H1 (cell line): ENCODE data around the gene PTPN12. TPM values are rescaled to one million over a fixed set of nuclear protein-coding genes. Genes with fewer than 3 reads are reported as not detected.

Experiments used
- CTCF ChIA-PET: fragments of 300-600 bp; sonication (Branson Sonifier 250); formaldehyde crosslinking; loops from one replicate; lab custom pipeline; 2021; ENCODE audit not compliant: partially characterized antibody; lab: Charles Lee
- POLR2A ChIA-PET: fragments of 300-600 bp; sonication (Branson Sonifier 250); formaldehyde crosslinking; loops from one replicate; lab custom pipeline; 2021; ENCODE audit warnings: inconsistent platforms; ENCODE audit not compliant: partially characterized antibody; lab: Charles Lee
- DNase-seq, 2 experiments: peaks; one replicate each; pipeline versions ENCODE4 v3.0.0 to v3.0.0-alpha.2; 2010 to 2022; ENCODE audit warnings: low spot score in 2 of 2, low read depth in 1 of 2, mixed read lengths in 1 of 2
- FAIRE-seq: peaks from 2 replicates; lab custom pipeline; 2011; peaks lifted over from hg19 to GRCh38; lab: Jason Lieb, UNC
- H2AFZ ChIP-seq: 2 replicates; pipeline ENCODE4 v1.8.1; 2012; ENCODE audit warnings: low read length, inconsistent platforms
- H2AK5ac ChIP-seq: 2 replicates; pipeline ENCODE4 v1.6.1; 2013; ENCODE audit warnings: low read depth, low read length
- H2BK120ac ChIP-seq: replicated peaks from 2 replicates; pipeline ENCODE3; 2013; ENCODE audit warnings: low read depth, low read length, inconsistent platforms
- H2BK12ac ChIP-seq: 2 replicates; pipeline ENCODE4 v1.6.1; 2013; ENCODE audit warnings: low read depth, low read length
- H2BK15ac ChIP-seq: 2 replicates; pipeline ENCODE4 v1.6.1; 2013; ENCODE audit warnings: low read length
- H2BK20ac ChIP-seq: 2 replicates; pipeline ENCODE4 v1.6.1; 2013; ENCODE audit warnings: low read length
- H2BK5ac ChIP-seq: 2 replicates; pipeline ENCODE4 v1.6.1; 2013; ENCODE audit warnings: low read depth, low read length
- H3K14ac ChIP-seq: 2 replicates; pipeline ENCODE4 v1.6.1; 2013; ENCODE audit warnings: inconsistent platforms; ENCODE audit not compliant: insufficient read length
- H3K18ac ChIP-seq: 2 replicates; pipeline ENCODE4 v1.6.1; 2013; ENCODE audit warnings: low read length; ENCODE audit errors: extremely low read depth
- H3K23ac ChIP-seq: 2 replicates; pipeline ENCODE4 v1.6.1; 2013; ENCODE audit warnings: inconsistent platforms; ENCODE audit not compliant: insufficient read length
- H3K23me2 ChIP-seq: 2 replicates; pipeline ENCODE4 v1.6.1; 2013; ENCODE audit warnings: low read depth, low read length
- H3K27ac ChIP-seq: 2 replicates; pipeline ENCODE4 v1.6.1; 2011; ENCODE audit warnings: low read depth, low read length, inconsistent platforms
- H3K27me3 ChIP-seq, 4 experiments: replicated peaks in 1 of 4; 1 replicate in 1 of 4; 2 replicates in 3 of 4; pipeline versions ENCODE4 v1.6.1 to v1.8.1; 2011 to 2013; ENCODE audit warnings: low read length in 3 of 4, mild to moderate bottlenecking in 3 of 4, inconsistent platforms in 2 of 4, mixed read lengths in 2 of 4, moderate library complexity in 1 of 4; ENCODE audit not compliant: control insufficient read depth in 3 of 4, insufficient read depth in 3 of 4; ENCODE audit errors: extremely low read depth in 1 of 4
- H3K36me3 ChIP-seq, 4 experiments: 2 replicates each; pipeline versions ENCODE4 v1.6.1 to v1.8.1; 2011 to 2013; ENCODE audit warnings: mild to moderate bottlenecking in 4 of 4, low read length in 3 of 4, moderate library complexity in 2 of 4, control low read depth in 1 of 4, inconsistent platforms in 1 of 4; ENCODE audit not compliant: insufficient read depth in 4 of 4, control insufficient read depth in 2 of 4
- H3K4ac ChIP-seq: replicated peaks from 2 replicates; pipeline ENCODE3; 2013; ENCODE audit warnings: low read length, low read depth, mixed read lengths, inconsistent platforms; ENCODE audit not compliant: insufficient read length
- H3K4me1 ChIP-seq, 4 experiments: replicated peaks in 1 of 4; 1 replicate in 1 of 4; 2 replicates in 3 of 4; pipeline versions ENCODE4 v1.6.1 to v1.8.1; 2011 to 2013; ENCODE audit warnings: low read length in 3 of 4, inconsistent platforms in 2 of 4, mixed read lengths in 1 of 4; ENCODE audit not compliant: insufficient read depth in 4 of 4, control insufficient read depth in 3 of 4
- H3K4me2 ChIP-seq, 2 experiments: 2 replicates each; pipeline versions ENCODE4 v1.6.1 to v1.8.1; 2011 to 2013; ENCODE audit warnings: low read depth in 2 of 2, low read length in 2 of 2, control low read depth in 1 of 2, inconsistent platforms in 1 of 2, mild to moderate bottlenecking in 1 of 2; ENCODE audit not compliant: insufficient read depth in 1 of 2
- H3K4me3 ChIP-seq, 4 experiments: fragments of 200-600, 300-600 bp in 1 of 4; sonication (generic), shearing (Covaris generic), sonication (Bioruptor Twin) in 1 of 4; 2 replicates each; pipeline versions ENCODE4 v1.5.1 to v1.8.1; 2011 to 2016; ENCODE audit warnings: low read length in 4 of 4, low read depth in 3 of 4, control low read depth in 2 of 4, inconsistent platforms in 2 of 4, mild to moderate bottlenecking in 2 of 4, mixed read lengths in 1 of 4, moderate library complexity in 1 of 4; ENCODE audit not compliant: insufficient read depth in 2 of 4; ENCODE audit errors: extremely low read depth in 1 of 4
- H3K56ac ChIP-seq: replicated peaks from 2 replicates; pipeline ENCODE3; 2013; ENCODE audit warnings: low read depth, mild to moderate bottlenecking, mixed read lengths, low read length, inconsistent platforms; ENCODE audit not compliant: insufficient read length
- H3K79me1 ChIP-seq: 2 replicates; pipeline ENCODE4 v1.6.1; 2013; ENCODE audit warnings: low read depth, low read length, control low read depth
- H3K79me2 ChIP-seq, 2 experiments: 2 replicates each; pipeline versions ENCODE4 v1.6.1 to v1.8.1; 2012 to 2013; ENCODE audit warnings: low read length in 2 of 2, mild to moderate bottlenecking in 2 of 2, inconsistent platforms in 1 of 2; ENCODE audit not compliant: insufficient read depth in 2 of 2, control insufficient read depth in 1 of 2
- H3K9ac ChIP-seq, 4 experiments: replicated peaks in 1 of 4; 1 replicate in 1 of 4; 2 replicates in 3 of 4; pipeline versions ENCODE4 v1.6.1 to v1.8.1; 2011 to 2013; ENCODE audit warnings: low read depth in 3 of 4, low read length in 3 of 4, control low read depth in 2 of 4, mild to moderate bottlenecking in 2 of 4, moderate library complexity in 2 of 4, inconsistent platforms in 1 of 4; ENCODE audit errors: extremely low read depth in 1 of 4
- H3K9me3 ChIP-seq, 2 experiments: 2 replicates each; pipeline versions ENCODE4 v1.6.1 to v1.8.1; 2012 to 2013; ENCODE audit warnings: mild to moderate bottlenecking in 2 of 2, moderate library complexity in 2 of 2, control low read depth in 1 of 2, inconsistent platforms in 1 of 2, low read depth in 1 of 2, low read length in 1 of 2, mixed read lengths in 1 of 2; ENCODE audit not compliant: insufficient read depth in 2 of 2
- H4K20me1 ChIP-seq, 2 experiments: replicated peaks in 1 of 2; 2 replicates each; pipeline versions ENCODE3 to v1.8.1; 2011 to 2013; ENCODE audit warnings: inconsistent platforms in 2 of 2, low read length in 2 of 2, mild to moderate bottlenecking in 1 of 2; ENCODE audit not compliant: insufficient read depth in 2 of 2, control insufficient read depth in 1 of 2
- H4K5ac ChIP-seq: 2 replicates; pipeline ENCODE4 v1.6.1; 2013; ENCODE audit warnings: low read length, low read depth, mixed read lengths, inconsistent platforms; ENCODE audit not compliant: insufficient read length
- H4K8ac ChIP-seq: 2 replicates; pipeline ENCODE4 v1.8.0; 2013; ENCODE audit warnings: mild to moderate bottlenecking, moderate library complexity, low read length, inconsistent platforms; ENCODE audit not compliant: insufficient read depth; ENCODE audit errors: extremely low read depth
- H4K91ac ChIP-seq: replicated peaks from 2 replicates; pipeline ENCODE3; 2013; ENCODE audit warnings: low read length, mixed read lengths, inconsistent platforms; ENCODE audit not compliant: insufficient read length
- BRCA1 ChIP-seq: IDR thresholded peaks from 2 replicates; pipeline ENCODE4 v1.6.1; 2012; ENCODE audit warnings: low read depth, low read length, improper control_type of control experiment
- CREB1 ChIP-seq: IDR thresholded peaks from 2 replicates; pipeline ENCODE4 v1.6.1; 2012; ENCODE audit warnings: inconsistent platforms
- EGR1 ChIP-seq: IDR thresholded peaks from 2 replicates; pipeline ENCODE4 v1.6.1; 2011; ENCODE audit warnings: low read depth, low read length, borderline replicate concordance
- GABPA ChIP-seq: IDR thresholded peaks from 2 replicates; pipeline ENCODE4 v1.6.1; 2011; ENCODE audit warnings: mild to moderate bottlenecking, low read length, moderate library complexity, borderline replicate concordance; ENCODE audit not compliant: insufficient read depth
- HDAC2 ChIP-seq, 2 experiments: fragments of 300-600 bp in 1 of 2; sonication (generic) in 1 of 2; IDR thresholded peaks; 2 replicates each; pipeline ENCODE4 v1.6.1; 2011 to 2012; ENCODE audit warnings: low read depth in 2 of 2, low read length in 2 of 2, mild to moderate bottlenecking in 2 of 2, moderate library complexity in 2 of 2, borderline replicate concordance in 1 of 2, inconsistent platforms in 1 of 2
- NANOG ChIP-seq: IDR thresholded peaks from 2 replicates; pipeline ENCODE4 v1.6.1; 2011; ENCODE audit warnings: low read length, low read depth, mild to moderate bottlenecking, inconsistent platforms; ENCODE audit not compliant: insufficient read depth, poor library complexity, severe bottlenecking
- POLR2A ChIP-seq, 2 experiments: IDR thresholded peaks; 1 replicate in 1 of 2; 2 replicates in 1 of 2; pipeline ENCODE4 v1.6.1; 2011; ENCODE audit warnings: low read depth in 2 of 2, low read length in 2 of 2, mild to moderate bottlenecking in 2 of 2; ENCODE audit errors: control extremely low read depth in 1 of 2
- RAD21 ChIP-seq, 2 experiments: IDR thresholded peaks in 1 of 2; conservative IDR thresholded peaks in 1 of 2; 2 replicates each; pipeline ENCODE4 v1.6.1; 2011; ENCODE audit warnings: low read depth in 2 of 2, low read length in 2 of 2, improper control_type of control experiment in 1 of 2, inconsistent platforms in 1 of 2, mild to moderate bottlenecking in 1 of 2, moderate library complexity in 1 of 2
- SP2 ChIP-seq: IDR thresholded peaks from 2 replicates; pipeline ENCODE4 v1.6.1; 2012; ENCODE audit warnings: mild to moderate bottlenecking, low read length, inconsistent platforms
- SUZ12 ChIP-seq: fragments of 200-600 bp; sonication (generic); IDR thresholded peaks from 2 replicates; pipeline ENCODE4 v1.6.1; 2012; ENCODE audit warnings: mild to moderate bottlenecking, inconsistent platforms, low read length, moderate library complexity, mixed read lengths
- USF2 ChIP-seq: IDR thresholded peaks from 2 replicates; pipeline ENCODE4 v1.6.1; 2011; ENCODE audit warnings: low read length, improper control_type of control experiment
- WGBS, 2 experiments: shearing (Covaris generic) in 1 of 2; methylation state at CpG; one replicate each; pipeline versions ENCODE4 v1.1.6 to v1.1.7; 2013 to 2015; ENCODE audit warnings: low lambda C conversion rate in 2 of 2, mixed read lengths in 2 of 2, inconsistent platforms in 1 of 2, low coverage in 1 of 2, missing lambda C conversion rate in 1 of 2; ENCODE audit not compliant: insufficient replicate concordance in 2 of 2, insufficient coverage in 1 of 2, insufficient read length in 1 of 2; ENCODE audit errors: extremely low coverage in 1 of 2, missing lambda C conversion rate in 1 of 2; 5-methylcytosine and 5-hydroxymethylcytosine counted together
- polyA plus RNA-seq, 7 experiments: library from polyadenylated mRNA; depleted of rRNA in 3 of 7; stranded (reverse) in 5 of 7; unstranded in 2 of 7; fragments of >200 nt in 5 of 7; fragments of 200-250 nt in 2 of 7; gene quantifications; 1 replicate in 5 of 7; 2 replicates in 1 of 7; 4 replicates in 1 of 7; pipeline versions ENCODE4 v1.2.1 to v1.2.3, GENCODE V29; 2011 to 2013; ENCODE audit warnings: missing spikeins in 2 of 7, mixed read lengths in 2 of 7
- total RNA-seq: library from RNA; stranded (reverse); fragmentation: NEBNext Ultra II Directional; extraction: Animal tissue kit (Norgen Biotek cat#: 25700); gene quantifications from 2 replicates; pipeline ENCODE4 v1.2.1, GENCODE V29; 2021
- TF ChIP-seq, protein P1 (sequence below): IDR thresholded peaks from 2 replicates; pipeline ENCODE4 v1.6.1; 2011; ENCODE audit warnings: low read depth, mild to moderate bottlenecking, low read length; ENCODE audit not compliant: insufficient read depth

The PTPN12 gene
- total and polyA plus RNA-seq, 2 of the 8 experiments (the other 6 are each of a cell fraction or from before 2014, with no cell fraction given), result 39.7 to 132 TPM

DNA sequence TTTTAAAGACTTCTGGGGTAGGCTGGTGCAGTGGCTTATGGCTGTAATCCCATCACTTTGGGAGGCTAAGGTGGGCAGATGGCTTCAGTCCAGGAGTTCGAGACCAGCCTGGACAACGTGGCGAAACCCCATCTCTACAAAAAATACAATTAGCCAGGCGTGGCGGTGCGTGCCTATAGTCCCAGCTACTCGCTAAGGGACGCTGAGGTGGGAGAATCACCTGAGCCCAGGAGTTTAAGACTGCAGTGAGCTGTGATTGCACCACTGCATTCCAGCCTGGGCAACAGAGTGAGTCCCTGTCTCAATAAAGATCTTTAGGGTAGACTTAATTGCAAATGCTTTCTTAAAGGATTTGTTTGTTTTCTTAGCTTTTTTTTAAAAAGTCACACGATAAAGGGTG, 29.3 kb downstream of the PTPN12 start:
- H2AFZ ChIP-seq, result no peak overlapping the region
- H2BK120ac ChIP-seq, result no peak overlapping the region
- no peak overlapping the region for H3K14ac ChIP-seq
- H3K36me3 ChIP-seq, result no peaks in the 10 kb centered on the region; a peak in 1 of 8 replicates
- no peak overlapping the region for H4K91ac ChIP-seq
- ChIA-PET CTCF (interaction anchor here (0.7 to 1.4 kb wide), 3 partner anchors 8 to 153 kb away, joined by 3 to 4 read pairs (median 3); no protein-coding TSS in a partner anchor), POLR2A (interaction anchor here (1.1 to 1.5 kb wide), 2 partner anchors 16 to 21 kb away, joined by 3 read pairs; no protein-coding TSS in a partner anchor)
- peak overlapping the region; percentile 40; the same call in 1 of the 2 replicates for H2AK5ac ChIP-seq
- no peak overlapping the region for H3K23ac ChIP-seq
- no peaks in the 10 kb centered on the region for H3K27me3 ChIP-seq
- DNase-seq (no peak), FAIRE-seq (no peak)
- H3K4me2 ChIP-seq, result no peak overlapping the region
- no peak overlapping the region for H3K27ac ChIP-seq
- H3K18ac ChIP-seq, result no peak overlapping the region
- no peaks in the 10 kb centered on the region for H3K9me3 ChIP-seq
- WGBS, 2 experiments, result 86% methylated on average over 9 of the region's 9 CpGs; no CpG with 5 or more reads in 1 of the 2 experiments
- no peak overlapping the region for H2BK15ac ChIP-seq
- peaks cover 8 to 12% of the 10 kb centered on the region in 2 experiments for H4K20me1 ChIP-seq
- H2BK12ac ChIP-seq, result no peak overlapping the region
- no peak overlapping the region for H3K4ac ChIP-seq
- H4K5ac ChIP-seq, result no peak overlapping the region
- no peak overlapping the region for H3K4me3 ChIP-seq
- H3K79me1 ChIP-seq, result no peaks in the 10 kb centered on the region
- peaks cover 2 to 4% (median 3%) of the 10 kb centered on the region in 4 experiments; a peak in 5 of 7 replicates for H3K4me1 ChIP-seq
- no peak overlapping the region for H2BK20ac ChIP-seq
- no peak overlapping the region for H2BK5ac ChIP-seq
- H4K8ac ChIP-seq, result peak overlapping the region; percentile 14; the same call in 1 of the 2 replicates
- no peak overlapping the region for H3K56ac ChIP-seq
- no peak overlapping the region for H3K9ac ChIP-seq
- H3K23me2 ChIP-seq, result no peaks in the 10 kb centered on the region
- peaks cover 17 to 98% of the 10 kb centered on the region in 2 experiments for H3K79me2 ChIP-seq
- TF ChIP-seq SUZ12 (no peak), GABPA (no peak), BRCA1 (no peak), RAD21 (IDR thresholded peaks at IDR 0.05 in 1 of 2, conservative IDR thresholded peaks at IDR 0.05 in 1 of 2; ENCODE audit: low read depth in 2 of 2, low read length in 2 of 2) (no peak), EGR1 (no peak), USF2 (no peak), NANOG (no peak), POLR2A (IDR thresholded peaks at IDR 0.05; ENCODE audit: control extremely low read depth in 1 of 2, low read depth in 2 of 2, low read length in 2 of 2) (no peak), CREB1 (no peak), HDAC2 (IDR thresholded peaks at IDR 0.05; ENCODE audit: borderline replicate concordance in 1 of 2, low read depth in 2 of 2, low read length in 2 of 2) (no peak), SP2 (no peak)
- TF ChIP-seq, protein P1, sequence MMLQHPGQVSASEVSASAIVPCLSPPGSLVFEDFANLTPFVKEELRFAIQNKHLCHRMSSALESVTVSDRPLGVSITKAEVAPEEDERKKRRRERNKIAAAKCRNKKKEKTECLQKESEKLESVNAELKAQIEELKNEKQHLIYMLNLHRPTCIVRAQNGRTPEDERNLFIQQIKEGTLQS, result no peak
